EH (cell line): ENCODE data around the gene BCDIN3D.
"Not testable (repeated sequence)": the region's sequence is repeated elsewhere in the genome, so short reads cannot be mapped to it uniquely, and the experiment has no call there.

Experiments
- DNase-seq: peaks from one replicate; pipeline ENCODE4 v3.0.0-alpha.2; 2015; ENCODE audit warnings: low read depth

The BCDIN3D gene

GRCh38 chr12:49855890-49856289 is 13.0 kb upstream of the BCDIN3D start:
- DNase-seq, result not testable (repeated sequence)

GRCh38 chr12:49854976-49855375 is 12.1 kb upstream of the BCDIN3D start:
- DNase-seq, result no peak

GRCh38 chr12:49853671-49854070 is 10.8 kb upstream of the BCDIN3D start:
- DNase-seq, result no peak

- no peak for DNase-seq
Observed at GRCh38 chr12:49847161-49847560, 4.3 kb upstream of the BCDIN3D start.

GRCh38 chr12:49846032-49846431 is 3.1 kb upstream of the BCDIN3D start:
- DNase-seq, result no peak

- no peak for DNase-seq
Observed at GRCh38 chr12:49843876-49844437, 1.1 kb upstream of the BCDIN3D start.

GRCh38 chr12:49843411-49843810 is 505 bp upstream of the BCDIN3D start:
- DNase-seq, result no peak

GRCh38 chr12:49838973-49839633 is 3.8 kb downstream of the BCDIN3D start:
- peak; percentile 66 for DNase-seq

- DNase-seq, result peak; percentile 88
Observed at GRCh38 chr12:49832836-49833421, 10.0 kb downstream of the BCDIN3D start.

- DNase-seq, result no peak
Observed at GRCh38 chr12:49831717-49832116, 11.2 kb downstream of the BCDIN3D start.

GRCh38 chr12:49828133-49829091 is 14.5 kb downstream of the BCDIN3D start, which contains the start of gene NCKAP5L:
Gene NCKAP5L (minus strand): TSS chr12:49828413. CDS start chr12:49804044, 24,369 bp downstream.
- DNase-seq, result peak; percentile 98

GRCh38 chr12:49827401-49828099 is 15.4 kb downstream of the BCDIN3D start:
- DNase-seq, result peak; percentile 90

GRCh38 chr12:49827051-49827400 is 15.9 kb downstream of the BCDIN3D start:
- no peak for DNase-seq

GRCh38 chr12:49825971-49826421 is 16.9 kb downstream of the BCDIN3D start:
- DNase-seq, result peak; percentile 27

GRCh38 chr12:49825360-49825970 is 17.4 kb downstream of the BCDIN3D start:
- peak; percentile 46 for DNase-seq

GRCh38 chr12:49824895-49825294 is 18.0 kb downstream of the BCDIN3D start:
- peak; percentile 51 for DNase-seq

GRCh38 chr12:49824416-49824815 is 18.5 kb downstream of the BCDIN3D start:
- no peak for DNase-seq

- DNase-seq, result no peak
Observed at GRCh38 chr12:49823951-49824350, 19.0 kb downstream of the BCDIN3D start.

GRCh38 chr12:49823350-49823749 is 19.6 kb downstream of the BCDIN3D start:
- no peak for DNase-seq

GRCh38 chr12:49821373-49822287 is 21.3 kb downstream of the BCDIN3D start:
- DNase-seq, result no peak
